Dermis blood vessel endothelial cell (primary cell): ENCODE results near the gene AOPEP. TPM values are rescaled to one million over a fixed set of nuclear protein-coding genes. Genes with fewer than 3 reads are reported as not detected.
"Not testable (repeated sequence)": the region's sequence is repeated elsewhere in the genome, so short reads cannot be mapped to it uniquely, and the experiment has no call there.

ENCODE experiments used
- DNase-seq: peaks from one replicate; pipeline ENCODE4 v3.0.0; 2010
- total RNA-seq: library from RNA; depleted of rRNA; stranded (reverse); fragments of >200 nt; gene quantifications from 2 replicates; pipeline ENCODE4 v1.2.3, GENCODE V29; 2014

Gene AOPEP
- total RNA-seq, 1 donor from 2014 or later: 77.1 TPM

DNA sequence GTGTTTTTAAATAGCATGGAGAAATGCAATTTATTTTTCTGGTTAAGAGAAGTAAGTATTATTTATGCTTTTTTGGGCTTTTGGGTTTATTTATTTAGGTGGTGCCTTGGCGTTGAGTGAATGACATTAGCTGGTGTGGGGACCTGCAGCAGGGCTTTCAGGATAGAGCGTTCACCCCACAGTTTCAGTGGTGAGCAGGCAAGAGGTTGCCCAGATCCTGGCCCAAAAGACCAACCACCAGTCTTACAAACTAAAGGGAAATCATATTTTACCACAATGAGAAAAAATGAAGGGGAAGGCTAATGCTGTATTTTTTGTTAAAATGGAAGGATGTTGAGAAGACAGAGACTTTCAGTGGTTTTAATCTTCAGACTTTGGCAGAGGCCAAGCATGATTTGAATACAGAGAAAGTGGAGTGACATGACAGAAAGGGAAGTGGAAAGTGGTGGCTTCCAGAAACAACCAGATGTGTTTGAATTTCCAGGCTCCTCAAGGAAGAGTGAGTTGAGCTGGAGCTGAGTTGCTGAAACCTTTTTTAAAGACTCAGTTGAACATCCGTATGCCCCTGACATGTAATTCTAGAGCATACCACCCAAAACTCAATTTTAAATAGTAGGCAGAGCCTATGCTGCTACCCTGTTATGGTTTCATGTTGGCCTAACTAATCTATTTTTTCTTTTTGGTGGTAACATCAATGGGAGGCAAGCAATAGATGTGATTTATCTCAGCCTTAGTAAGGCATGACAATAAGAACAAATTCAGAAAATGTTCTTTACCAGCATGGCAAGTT lies 94.8 kb downstream of the AOPEP start:
- no peak for DNase-seq

- no peak for DNase-seq
Measured at GRCh38 chr9:94822273-94822672, 95.8 kb downstream of the AOPEP start.

DNA sequence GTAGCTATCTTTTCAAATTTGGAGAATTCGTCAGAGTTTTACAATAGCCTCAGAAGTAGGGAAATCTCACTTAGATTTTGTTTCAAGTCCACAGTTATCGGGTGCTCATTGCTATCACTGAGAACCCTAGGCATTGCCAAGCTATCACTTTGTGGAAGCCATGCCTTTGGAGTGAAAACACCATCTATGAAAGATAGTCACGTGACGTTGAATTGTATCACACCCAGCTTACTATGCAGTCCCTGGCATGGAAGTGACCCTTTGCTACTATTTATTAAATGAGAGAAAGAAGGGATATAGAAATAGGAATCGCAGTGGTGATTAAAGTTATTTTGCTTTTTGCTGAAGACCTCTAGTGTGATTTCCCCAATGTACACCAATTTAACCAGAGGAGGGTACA lies 97.2 kb downstream of the AOPEP start:
- DNase-seq: no peak

DNA sequence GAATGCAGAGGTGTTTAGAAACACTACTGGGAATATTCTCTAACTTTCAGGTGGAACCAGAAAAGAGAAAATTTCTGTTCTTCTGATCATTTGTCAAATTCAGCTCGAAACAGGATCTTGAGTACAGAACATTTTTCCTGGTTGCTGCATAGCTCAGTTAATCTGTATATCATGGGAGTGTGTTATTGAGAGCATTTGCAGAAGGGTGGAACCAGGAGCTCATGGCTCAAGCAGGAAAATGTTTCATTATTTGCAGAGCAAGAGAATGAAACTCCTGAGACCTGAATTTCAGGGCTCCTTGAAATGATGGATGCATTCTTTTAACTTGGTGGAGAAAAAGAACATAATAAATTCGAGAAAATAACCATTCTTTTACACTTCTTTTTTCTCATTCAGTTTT lies 97.9 kb downstream of the AOPEP start:
- no peak for DNase-seq

DNA sequence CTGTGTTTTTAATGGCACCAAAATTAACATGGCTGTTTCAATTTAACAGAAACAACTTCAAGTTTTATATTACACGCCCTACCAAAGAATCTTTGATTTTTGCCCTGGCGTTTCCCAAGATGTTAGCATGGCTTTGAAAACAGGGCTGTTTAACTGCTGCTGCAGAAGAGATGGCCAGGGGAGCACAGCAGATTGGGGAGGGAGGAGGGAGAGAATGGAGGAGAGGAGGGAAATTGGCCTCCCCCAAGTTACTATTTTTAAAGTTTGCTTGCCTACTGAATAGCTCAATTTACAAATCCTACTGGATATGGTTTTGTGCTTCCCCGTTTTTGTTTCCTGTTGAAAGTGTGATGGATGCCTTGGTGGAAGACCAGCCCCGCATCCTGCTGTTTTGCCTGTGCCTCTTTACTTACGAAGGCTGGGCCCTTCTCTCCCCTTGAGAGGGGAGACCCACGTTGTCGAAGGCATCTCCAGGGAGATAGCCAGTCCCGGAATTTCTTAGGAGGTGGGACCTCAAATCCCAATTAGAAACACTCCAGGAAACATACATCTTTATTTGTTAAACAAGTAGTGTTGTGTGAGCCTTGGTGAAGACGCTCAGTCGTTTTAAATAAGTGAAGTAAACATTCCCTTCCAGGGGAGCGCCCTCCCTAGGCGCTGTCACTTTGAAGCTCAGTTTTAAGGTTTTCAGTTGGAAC lies 98.6 kb downstream of the AOPEP start:
- DNase-seq: no peak

- no peak for DNase-seq
Measured at GRCh38 chr9:94825611-94825958, 99.1 kb downstream of the AOPEP start.

GRCh38 chr9:94826044-94826443 lies 99.5 kb downstream of the AOPEP start:
- DNase-seq: no peak

DNA sequence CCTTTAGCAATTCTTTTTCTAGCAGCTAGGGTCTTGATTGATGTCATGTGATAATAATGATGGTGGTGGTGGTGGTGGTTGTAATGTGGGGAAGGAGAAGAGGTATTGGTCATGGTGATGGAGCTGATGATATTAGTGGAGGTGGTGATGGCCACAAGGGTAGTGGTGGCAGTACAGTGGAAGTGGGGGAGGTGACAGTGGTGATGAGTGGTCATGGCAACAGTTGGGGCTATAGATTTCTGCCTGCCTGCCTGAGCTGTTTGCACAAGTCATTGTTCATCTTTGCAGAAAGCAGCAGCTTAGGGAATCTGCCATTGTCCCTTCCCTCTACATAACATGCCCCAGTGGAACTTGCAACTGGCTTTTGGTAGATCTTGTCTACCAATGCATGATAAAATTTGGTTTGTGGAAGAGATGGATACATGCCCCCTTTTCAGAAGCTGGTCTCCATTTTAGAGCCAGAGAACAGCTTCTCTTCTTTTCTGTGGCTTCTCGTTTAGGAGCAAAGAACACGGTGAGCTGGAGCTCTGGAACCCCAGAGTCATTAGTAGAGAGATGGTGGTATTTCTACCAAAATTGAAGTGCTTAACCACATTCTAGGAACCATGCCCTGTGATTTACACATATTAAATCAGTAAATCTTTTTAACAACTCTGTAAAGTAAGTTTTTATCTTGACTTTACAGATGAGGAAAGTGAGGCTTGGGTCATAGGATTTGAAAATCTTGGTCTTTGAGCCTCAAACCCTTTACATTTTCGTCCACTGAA lies 100.3 kb downstream of the AOPEP start:
- DNase-seq: no peak

GRCh38 chr9:94827584-94828304 lies 101.2 kb downstream of the AOPEP start:
- no peak for DNase-seq

DNA sequence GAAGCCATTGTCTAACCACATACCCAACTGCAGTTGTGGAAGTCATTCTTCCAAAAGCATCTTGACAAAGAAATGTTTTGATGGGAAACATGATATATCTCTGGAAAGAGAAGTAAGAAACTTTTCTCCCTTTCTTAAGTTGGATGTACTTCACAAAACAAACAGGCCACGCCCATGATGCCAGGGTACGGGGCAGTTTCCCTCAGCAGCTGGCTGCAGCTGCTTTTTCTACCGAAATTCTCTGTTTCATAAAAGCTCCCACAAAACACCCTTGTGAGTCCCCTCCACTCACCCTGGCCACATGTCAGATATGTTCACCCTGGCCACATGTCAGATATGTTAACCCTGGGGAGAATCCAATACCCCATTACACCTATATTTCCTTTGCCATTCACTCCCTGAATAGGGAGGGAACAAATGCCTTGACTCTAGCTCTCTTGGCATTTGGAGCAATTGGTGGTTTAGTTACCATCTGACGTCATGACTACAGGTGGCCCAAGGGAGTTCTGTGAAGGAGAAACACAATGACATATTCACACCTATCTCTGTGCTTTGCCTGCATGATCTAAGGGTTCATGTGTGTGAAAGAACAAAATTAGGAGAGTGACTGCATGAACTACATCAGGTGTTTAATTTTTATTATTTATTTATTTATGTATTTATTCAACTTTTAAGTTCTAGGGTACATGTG lies 103.0 kb downstream of the AOPEP start:
- no peak for DNase-seq

GRCh38 chr9:94830071-94830604 lies 103.6 kb downstream of the AOPEP start:
- not testable (repeated sequence) for DNase-seq

DNA sequence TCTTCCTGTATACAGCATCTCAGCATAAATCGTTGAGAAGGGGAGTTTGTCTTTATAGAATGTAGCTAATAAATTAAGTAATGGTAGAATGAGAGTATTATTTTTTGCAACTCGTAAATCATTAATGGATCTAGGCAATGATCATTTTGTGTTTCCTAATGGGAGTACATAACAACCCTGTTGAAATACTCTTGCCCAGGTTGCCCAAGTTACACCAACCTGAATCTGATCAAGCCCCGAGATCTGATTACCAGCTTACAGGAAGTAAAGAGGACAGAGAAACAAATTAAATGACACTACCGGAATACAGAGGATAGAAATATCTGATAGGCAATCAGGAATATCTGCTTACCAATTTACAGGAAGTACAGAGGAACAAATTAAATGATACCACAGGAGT lies 107.3 kb downstream of the AOPEP start:
- DNase-seq: no peak

DNA sequence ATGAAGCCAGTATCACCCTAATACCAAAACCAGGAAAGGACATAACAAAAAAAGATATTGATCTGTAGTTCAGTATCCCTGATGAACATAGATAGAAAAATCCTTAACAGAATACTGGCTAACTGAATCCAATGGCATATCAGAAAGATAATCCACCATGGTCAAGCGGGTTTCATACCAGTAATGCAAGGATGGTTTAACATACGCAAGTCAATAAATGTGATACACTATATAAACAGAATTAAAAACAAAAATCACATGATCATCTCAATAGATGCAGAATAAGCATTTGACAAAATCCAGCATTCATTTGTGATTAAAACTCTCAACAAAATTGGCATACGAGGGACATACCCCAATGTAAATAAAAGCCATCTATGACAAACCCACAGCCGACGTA lies 110.9 kb downstream of the AOPEP start:
- DNase-seq: no peak

DNA sequence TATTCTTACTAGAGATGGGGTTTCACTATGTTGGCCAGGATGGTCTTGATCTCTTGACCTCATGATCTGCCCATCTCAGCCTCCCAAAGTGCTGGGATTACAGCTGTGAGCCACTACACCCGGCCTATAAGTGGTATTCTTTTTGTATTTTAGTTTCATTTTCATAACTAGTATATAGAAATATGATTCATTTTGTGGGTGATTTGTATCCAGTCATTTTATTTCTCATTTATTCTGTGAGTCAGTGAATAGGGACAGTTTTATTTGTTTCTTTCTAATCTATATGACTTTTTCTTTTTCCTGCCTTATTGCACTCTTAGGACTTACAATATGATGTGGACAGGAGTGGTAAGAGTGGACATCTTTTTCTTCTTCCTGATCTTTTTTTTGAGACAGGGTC lies 112.9 kb downstream of the AOPEP start:
- DNase-seq: no peak

DNA sequence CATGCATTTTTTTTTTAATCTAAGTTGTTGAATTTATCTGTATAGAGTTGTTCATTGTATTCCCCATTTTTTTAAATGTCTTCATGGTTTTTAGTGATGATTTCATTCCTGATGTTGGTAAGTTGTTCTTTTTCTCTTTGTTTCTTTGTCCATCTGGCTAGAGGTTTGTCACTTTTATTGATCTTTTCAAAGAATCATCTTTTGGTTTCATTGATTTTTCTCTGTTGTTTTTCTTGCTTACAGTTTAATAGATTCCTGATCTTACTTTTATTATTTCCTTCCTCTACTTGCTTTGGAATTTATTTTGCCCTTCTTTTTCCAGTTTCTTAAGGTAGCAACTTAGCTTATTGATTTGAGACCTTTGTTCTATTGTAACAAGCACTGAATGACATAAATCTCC lies 114.2 kb downstream of the AOPEP start:
- DNase-seq: no peak

DNA sequence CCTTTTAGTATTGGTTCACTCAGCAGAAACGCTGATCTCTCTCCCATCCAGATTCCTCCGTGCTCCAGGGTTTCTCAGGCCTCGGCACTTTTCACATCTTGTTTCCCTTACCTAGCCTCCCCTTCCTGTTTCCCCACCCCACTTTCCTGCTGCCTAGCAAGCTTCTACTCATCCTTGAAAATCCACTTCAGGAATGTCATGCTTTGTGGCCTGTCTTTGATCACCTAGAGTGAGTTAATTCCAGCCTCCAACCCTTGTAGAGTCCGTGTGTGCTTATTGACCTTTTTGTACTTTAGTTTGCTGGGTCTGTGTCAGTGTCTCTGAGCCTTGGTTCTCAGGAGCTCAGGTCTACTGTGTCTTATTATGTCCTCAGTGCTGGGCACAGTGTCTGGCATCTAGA lies 116.6 kb downstream of the AOPEP start:
- no peak for DNase-seq

GRCh38 chr9:94846739-94847138 lies 120.2 kb downstream of the AOPEP start:
- DNase-seq: no peak

DNA sequence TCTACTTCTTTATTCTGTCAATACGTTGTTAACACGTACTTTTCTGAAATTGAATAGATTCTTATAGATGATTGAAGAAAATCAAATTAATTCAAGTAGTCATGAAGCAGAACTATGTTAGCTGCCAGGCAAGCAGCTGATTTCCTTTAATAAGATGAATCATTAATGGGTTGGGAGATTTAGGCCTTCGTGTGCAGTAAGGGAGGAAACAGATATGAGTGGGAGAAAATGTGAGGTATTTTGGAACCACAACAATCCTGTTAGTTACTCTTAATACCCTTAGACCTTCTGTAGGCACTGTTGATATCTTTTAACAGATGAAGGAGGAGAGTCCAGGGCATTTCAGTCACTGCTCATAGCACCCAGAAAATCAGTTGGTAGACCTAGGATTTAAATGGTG lies 121.0 kb downstream of the AOPEP start:
- peak; percentile 85 for DNase-seq

GRCh38 chr9:94848791-94849190 lies 122.3 kb downstream of the AOPEP start:
- not testable (repeated sequence) for DNase-seq

- no peak for DNase-seq
Measured at GRCh38 chr9:94850540-94851434, 124.3 kb downstream of the AOPEP start.

- no peak for DNase-seq
Measured at GRCh38 chr9:94851467-94851866, 125.0 kb downstream of the AOPEP start.
